Adrenal gland (tissue), 12 donors: ENCODE measurements around the gene CHRNA3. TPM values are rescaled to one million over a fixed set of nuclear protein-coding genes. Genes with fewer than 3 reads are reported as not detected.
"Not testable (repeated sequence)": the region's sequence is repeated elsewhere in the genome, so short reads cannot be mapped to it uniquely, and the experiment has no call there.

Experiments used
- DNase-seq, 7 donors: peaks; one replicate each; pipeline ENCODE4 v3.0.0-alpha.2; 2019 to 2020
- H3K27ac ChIP-seq, 5 donors: fragments of 200-600 bp; sonication (generic) in 4 of 5; 1 replicate in 3 of 5; 2 replicates in 2 of 5; pipeline versions ENCODE4 v1.5.1 to v1.8.0; 2016 to 2020; ENCODE audit warnings: mild to moderate bottlenecking in 1 of 5
- H3K27me3 ChIP-seq: fragments of 200-600 bp; 2 replicates; pipeline ENCODE4 v1.8.0; 2021
- H3K36me3 ChIP-seq, 2 donors: fragments of 200-600 bp; replicated peaks in 1 of 2; 1 replicate in 1 of 2; 2 replicates in 1 of 2; pipeline versions ENCODE4 v1.5.1 to v1.8.0; 2018 to 2022
- H3K4me1 ChIP-seq, 2 donors: fragments of 200-600 bp; replicated peaks in 1 of 2; 1 replicate in 1 of 2; 2 replicates in 1 of 2; pipeline versions ENCODE4 v1.5.1 to v1.8.0; 2018 to 2021
- H3K4me3 ChIP-seq, 4 donors: fragments of 200-600 bp; sonication (generic) in 3 of 4; one replicate each; pipeline ENCODE4 v1.5.1; 2016 to 2018
- H3K9me3 ChIP-seq, 3 donors: fragments of 200-600 bp; sonication (generic) in 1 of 3; replicated peaks in 1 of 3; 1 replicate in 2 of 3; 2 replicates in 1 of 3; pipeline versions ENCODE4 v1.5.1 to v1.8.0; 2016 to 2021
- CTCF ChIP-seq, 6 experiments: fragments of 450-650 bp in 4 of 6; fragments of 200-600 bp in 2 of 6; sonication (generic) in 1 of 6; IDR thresholded peaks; 1 replicate in 5 of 6; 2 replicates in 1 of 6; pipeline versions ENCODE4 v1.5.1 to v1.8.0; 2016 to 2021; ENCODE audit warnings: antibody characterized with exemption in 6 of 6, mild to moderate bottlenecking in 2 of 6, moderate library complexity in 1 of 6
- POLR2A ChIP-seq, 2 donors: fragments of 450-650 bp; IDR thresholded peaks; one replicate each; pipeline ENCODE4 v1.6.1; 2017; ENCODE audit warnings: antibody characterized with exemption in 2 of 2, mild to moderate bottlenecking in 2 of 2, moderate library complexity in 1 of 2
- WGBS, 4 donors: extraction: QIAGEN DNeasy Blood & Tissue Kit in 2 of 4; methylation state at CpG; one replicate each; pipeline versions ENCODE4 v1.1.5 to v1.1.7; 2013 to 2017; 5-methylcytosine and 5-hydroxymethylcytosine counted together
- intact Hi-C, 2 donors: fragments of 100-400 bp; cut with DNase I; formaldehyde crosslinking; loops; one replicate each; pipeline versions ENCODE4 v1.14.1 to v1.15.0; 2022 to 2023
- polyA plus RNA-seq, 3 donors: library from polyadenylated mRNA; stranded (reverse); fragments of 200-250 nt in 2 of 3; fragments of 350-450 nt in 1 of 3; fragmentation: Illumina TruSeq in 1 of 3; extraction: RNeasy Lipid Tissue Mini Kit (QIAGEN cat#74804) in 1 of 3; gene quantifications; one replicate each; pipeline ENCODE4 v1.2.3, GENCODE V29; 2013 to 2014
- total RNA-seq, 9 donors: library from RNA; depleted of rRNA in 4 of 9; stranded (reverse); fragments of >200 nt in 4 of 9; fragments of 120-200 nt in 1 of 9; fragmentation: NEBNext Ultra II Directional in 1 of 9; extraction: Animal tissue kit (Norgen Biotek cat#: 25700) in 1 of 9; gene quantifications; one replicate each; pipeline versions ENCODE4 v1.1.0 to v1.2.4, GENCODE V29; 2013 to 2023
- donor health status: healthy with polysubstance abuse.
- donor health status: Bipolar disorder and iron deficiency.
- donor health status: DM: yes; HTN: yes; CAD: no.
- donor health status: DM: no; HTN: no; CAD: no.
- donor health status: DM: no; HTN: no; CAD: no.
- donor health status: DM: yes; HTN: yes; CAD: no.

The CHRNA3 gene
- total and polyA plus RNA-seq, 12 donors = 0.43 to 62.6 (median 11.3) TPM

- H3K36me3 ChIP-seq = no peaks in the 10 kb centered on the region
- no peak overlapping the region for H3K27ac ChIP-seq
- H3K27me3 ChIP-seq = peaks cover 4% of the 10 kb centered on the region
- WGBS, 4 donors = 51 to 75% (median 59%) methylated on average over 3 of the region's 3 CpGs
- no peak for DNase-seq
- TF ChIP-seq CTCF (IDR thresholded peaks at IDR 0.05) (no peak), POLR2A (IDR thresholded peaks at IDR 0.05) (no peak)
- H3K4me1 ChIP-seq = no peaks in the 10 kb centered on the region
- no peaks in the 10 kb centered on the region for H3K9me3 ChIP-seq
- H3K4me3 ChIP-seq = no peak overlapping the region
- intact Hi-C loops = no loop called here
Observed at GRCh38 chr15:78614021-78614420, 6.8 kb downstream of the CHRNA3 start.

- H3K9me3 ChIP-seq, H3K4me1 ChIP-seq, H3K4me3 ChIP-seq, DNase-seq, intact Hi-C loops, H3K27me3 ChIP-seq, H3K27ac ChIP-seq, H3K36me3 ChIP-seq: not testable (repeated sequence)
- 78 to 86% (median 83%) methylated on average over 1 to 3 of the region's 3 CpGs for WGBS, 4 donors
Observed at GRCh38 chr15:78609551-78609950, 11.2 kb downstream of the CHRNA3 start.

GRCh38 chr15:78605680-78606079 lies 15.1 kb downstream of the CHRNA3 start:
- no peak overlapping the region for H3K4me3 ChIP-seq
- DNase-seq = no peak

GRCh38 chr15:78605201-78605600 lies 15.6 kb downstream of the CHRNA3 start:
- TF ChIP-seq CTCF (IDR thresholded peaks at IDR 0.05) (no peak), POLR2A (IDR thresholded peaks at IDR 0.05) (no peak)
- Histone ChIP-seq H3K27ac (no peak overlapping the region), H3K4me3 (no peak overlapping the region), H3K4me1 (no peaks in the 10 kb centered on the region), H3K9me3 (no peaks in the 10 kb centered on the region), H3K36me3 (no peaks in the 10 kb centered on the region), H3K27me3 (peaks cover 4% of the 10 kb centered on the region)
- intact Hi-C loops = no loop called here
- no peak for DNase-seq
- 88 to 93% (median 91%) methylated on average over 5 of the region's 5 CpGs for WGBS, 4 donors

More at GRCh38 chr15:78605680-78606079, 15.1 kb downstream of the CHRNA3 start:
- Histone ChIP-seq H3K36me3 (no peaks in the 10 kb centered on the region), H3K4me1 (no peaks in the 10 kb centered on the region), H3K27ac (no peak overlapping the region), H3K27me3 (peaks cover 4% of the 10 kb centered on the region), H3K9me3 (no peaks in the 10 kb centered on the region)
- 79 to 87% (median 83%) methylated on average over 4 of the region's 4 CpGs for WGBS, 4 donors
- intact Hi-C loops = no loop called here
- TF ChIP-seq POLR2A (IDR thresholded peaks at IDR 0.05) (no peak), CTCF (IDR thresholded peaks at IDR 0.05) (no peak)

GRCh38 chr15:78604420-78604819 lies 16.4 kb downstream of the CHRNA3 start:
- Histone ChIP-seq H3K27ac (no peak overlapping the region), H3K4me3 (no peak overlapping the region), H3K9me3 (no peaks in the 10 kb centered on the region), H3K4me1 (no peaks in the 10 kb centered on the region), H3K27me3 (peaks cover 4% of the 10 kb centered on the region), H3K36me3 (no peaks in the 10 kb centered on the region)
- no peak for DNase-seq
- intact Hi-C loops = no loop called here
- 87 to 100% (median 91%) methylated on average over 2 of the region's 2 CpGs for WGBS, 4 donors
- TF ChIP-seq POLR2A (IDR thresholded peaks at IDR 0.05) (no peak), CTCF (IDR thresholded peaks at IDR 0.05) (no peak)
